Activated T-helper 1 cell treated with Interleukin-2 at 50 U/mL for 16 hours (primary cell): ENCODE data around the gene NARF.
"Not testable (repeated sequence)": the region's sequence is repeated elsewhere in the genome, so short reads cannot be mapped to it uniquely, and the experiment has no call there.

Experiments
- DNase-seq: peaks from one replicate; pipeline ENCODE4 v3.0.0-alpha.2; 2020; ENCODE audit warnings: low read depth

NARF gene

DNA sequence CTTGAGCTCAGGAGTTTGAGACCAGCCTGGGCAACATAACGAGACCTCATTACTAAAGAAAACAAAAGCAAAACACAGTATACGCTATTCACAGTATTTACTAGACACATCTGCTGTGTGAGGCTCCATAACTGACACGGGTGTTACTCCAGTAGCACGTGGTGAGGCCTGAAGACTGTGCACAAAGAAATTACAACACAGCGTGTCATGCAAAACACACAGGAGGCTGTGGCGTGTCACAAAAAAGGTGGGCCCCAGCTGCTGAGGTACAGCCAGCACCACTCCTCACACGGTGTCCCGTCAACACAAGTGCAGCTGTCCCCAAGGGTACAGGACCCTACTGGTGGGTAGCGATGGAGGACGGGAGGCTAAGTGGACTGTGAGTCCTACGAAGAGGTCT is 10.7 kb upstream of the NARF start:
- no peak for DNase-seq

- peak; percentile 56 for DNase-seq
Measured at GRCh38 chr17:82449131-82449882, 9.2 kb upstream of the NARF start.

DNA sequence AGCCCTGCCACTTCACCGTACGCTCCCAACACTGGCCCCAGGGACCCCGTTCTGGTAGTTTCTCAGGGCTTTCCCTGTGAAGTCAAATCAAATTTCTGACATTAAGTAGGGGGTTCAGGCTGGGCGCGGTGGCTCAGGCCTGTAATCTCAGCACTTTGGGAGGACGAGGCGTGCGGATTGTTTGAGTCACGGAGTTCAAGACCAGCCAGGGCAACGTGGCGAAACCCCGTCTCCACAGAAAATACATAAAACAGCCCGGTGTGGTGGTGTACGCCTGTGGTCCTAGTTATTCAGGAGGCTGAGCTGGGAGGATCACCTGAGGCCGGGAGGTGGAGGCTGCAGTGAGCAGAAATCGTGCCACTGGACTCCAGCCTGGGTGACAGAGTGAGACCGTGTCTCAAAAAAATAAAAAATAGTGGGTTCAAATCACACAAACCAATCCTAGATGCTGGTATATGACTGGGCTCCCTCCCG is 8.6 kb upstream of the NARF start:
- no peak for DNase-seq

DNA sequence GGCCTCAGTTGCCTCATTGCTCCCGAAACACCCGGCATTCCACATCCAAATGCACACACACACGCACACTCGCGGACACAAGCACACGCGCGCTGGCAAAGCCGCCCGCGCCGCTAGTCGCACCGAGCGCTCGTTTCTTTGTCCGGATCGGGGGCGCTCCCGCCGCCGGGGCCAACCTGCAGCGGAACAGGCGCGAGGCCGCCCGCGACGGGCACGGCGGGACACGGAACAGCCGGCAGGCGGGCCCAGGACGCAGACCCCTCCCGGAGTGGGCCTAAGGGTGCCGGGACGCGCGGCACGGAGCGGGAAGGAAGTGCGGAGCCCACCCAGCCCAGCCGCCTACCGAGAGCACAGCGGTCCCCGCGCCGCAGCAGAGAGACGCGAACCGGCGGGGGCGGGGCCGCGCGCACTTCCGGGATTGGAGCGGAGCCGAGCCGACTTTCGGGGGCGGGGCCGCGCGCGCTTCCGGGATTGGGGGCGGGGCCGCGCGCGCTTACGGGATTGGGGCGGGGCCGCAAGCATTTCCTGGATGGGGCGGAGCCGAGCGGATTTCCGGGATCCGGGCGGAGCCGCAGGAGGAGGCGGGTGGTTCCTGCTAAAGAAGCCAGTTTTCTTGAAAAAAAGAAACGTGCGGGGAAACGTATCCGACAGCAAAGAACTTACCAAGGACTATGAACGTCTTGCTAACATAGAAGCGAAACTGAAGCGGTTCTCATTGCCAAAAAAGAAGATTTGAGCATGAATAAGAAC is 8.0 kb upstream of the NARF start, which contains the start of gene CYBC1:
TSS of gene CYBC1 (minus strand) at position 396 of the 750 bp plus-strand sequence. CDS start 1,498 bp downstream, outside the sequence.
- peak; percentile 92 for DNase-seq

GRCh38 chr17:82452162-82452561 is 6.4 kb upstream of the NARF start:
- no peak for DNase-seq

- DNase-seq = not testable (repeated sequence)
Measured at GRCh38 chr17:82453151-82453550, 5.4 kb upstream of the NARF start.

DNA sequence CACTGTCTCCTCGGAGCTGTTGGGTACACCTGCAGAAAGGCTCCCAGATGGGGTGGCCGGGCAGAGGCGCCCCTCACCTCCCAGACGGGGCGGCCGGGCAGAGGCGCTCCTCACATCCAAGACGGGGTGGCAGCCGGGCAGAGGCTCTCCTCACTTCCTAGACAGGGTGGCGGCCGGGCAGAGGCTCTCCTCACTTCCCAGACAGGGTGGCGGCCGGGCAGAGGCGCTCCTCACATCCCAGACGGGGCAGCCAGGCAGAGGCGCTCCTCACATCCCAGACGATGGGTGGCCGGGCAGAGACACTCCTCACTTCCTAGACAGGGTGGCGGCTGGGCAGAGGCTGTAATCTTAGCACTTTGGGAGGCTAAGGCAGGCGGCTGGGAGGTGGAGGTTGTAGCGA is 4.8 kb upstream of the NARF start:
- not testable (repeated sequence) for DNase-seq

DNA sequence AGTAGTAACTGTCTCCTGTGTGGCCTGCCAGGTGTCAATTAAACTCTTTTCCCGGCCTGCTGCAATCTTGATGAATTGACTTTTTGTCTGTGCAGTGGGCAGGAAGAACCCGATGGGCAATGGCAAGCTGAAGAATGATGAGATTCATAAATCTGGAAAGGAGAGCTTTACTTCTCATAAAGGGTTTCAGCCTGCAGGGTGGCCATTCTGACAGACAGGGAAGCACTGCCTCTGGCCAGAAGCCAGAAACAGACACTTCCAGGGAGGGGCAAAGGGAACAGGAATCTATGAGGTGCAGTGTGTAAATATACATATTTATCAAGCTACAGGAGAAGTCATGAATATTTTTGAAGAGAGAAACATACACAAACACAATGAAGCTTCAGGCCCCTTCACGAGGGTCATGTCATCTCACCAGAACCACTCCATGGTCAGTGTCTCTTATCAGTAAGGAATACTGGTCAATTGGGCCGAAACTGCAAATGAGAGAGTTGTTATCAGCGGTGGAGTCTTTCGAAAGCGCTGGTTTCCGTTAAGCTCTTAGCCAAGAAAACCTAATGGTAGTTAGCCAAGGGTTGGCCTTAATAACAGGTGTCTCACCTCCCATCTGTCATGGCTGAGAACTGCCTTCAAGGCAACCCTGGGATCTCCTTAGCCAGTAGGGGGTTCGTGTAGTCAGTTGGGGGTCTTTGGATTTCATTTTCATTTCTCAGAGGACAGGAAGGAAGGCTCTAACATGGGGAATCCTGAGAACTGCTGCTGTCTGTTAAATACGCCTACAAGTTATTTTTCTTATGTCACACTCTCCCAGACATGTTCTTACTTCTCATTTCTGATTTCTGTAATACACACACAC is 1.2 kb upstream of the NARF start:
- DNase-seq = no peak

DNA sequence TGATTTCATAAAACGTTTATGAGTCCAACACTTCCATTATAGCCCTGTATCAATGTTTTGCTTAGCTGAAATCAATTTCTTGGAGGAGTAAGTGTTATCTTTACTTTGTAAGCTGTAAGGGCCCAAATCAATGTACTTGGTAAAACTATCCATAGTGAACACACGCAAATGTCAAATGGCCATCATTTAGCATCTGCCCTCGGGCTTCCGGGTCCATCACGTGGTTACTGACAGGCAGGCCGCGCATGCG is 687 bp upstream of the NARF start:
- no peak for DNase-seq

- no peak for DNase-seq
Measured at GRCh38 chr17:82458885-82459424, 414 bp downstream of the NARF start.

- not testable (repeated sequence) for DNase-seq
Measured at GRCh38 chr17:82459936-82460335, 1.4 kb downstream of the NARF start.

DNA sequence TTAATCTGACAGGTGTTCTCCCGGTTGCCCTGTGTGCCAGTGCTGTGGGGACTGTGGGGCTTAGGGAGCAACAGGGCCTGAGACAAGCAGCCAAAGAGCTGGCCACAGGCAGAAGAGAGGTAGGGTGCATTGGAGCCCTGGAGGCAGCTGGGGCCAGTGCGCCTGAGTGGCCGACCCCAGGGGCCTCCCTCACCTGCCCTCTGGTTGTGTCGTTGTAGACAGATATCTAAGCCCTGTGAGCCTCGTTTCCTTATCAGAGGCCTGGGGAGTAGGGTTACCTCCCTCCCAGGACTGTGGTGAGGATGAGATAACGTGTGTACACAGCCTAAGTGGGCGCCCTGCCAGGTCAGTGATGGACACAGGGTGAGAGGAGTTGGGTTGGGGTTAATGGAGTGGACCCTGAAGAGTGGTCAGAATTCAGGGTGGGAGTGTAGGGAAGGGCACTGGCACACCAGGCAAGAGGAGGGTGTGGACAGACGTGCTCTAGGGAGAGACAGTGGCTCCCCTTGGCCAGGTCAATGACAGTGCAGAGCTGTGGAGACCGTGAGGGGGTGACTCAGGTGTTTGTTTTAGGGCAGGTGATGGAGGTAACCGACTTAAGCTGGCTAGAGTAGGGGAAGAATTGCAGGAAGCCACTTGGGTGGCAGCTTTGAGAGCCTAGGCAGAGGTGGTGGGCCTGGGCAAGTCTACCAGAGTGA is 3.4 kb downstream of the NARF start:
- DNase-seq = no peak

GRCh38 chr17:82463391-82463790 is 4.8 kb downstream of the NARF start:
- DNase-seq = no peak

DNA sequence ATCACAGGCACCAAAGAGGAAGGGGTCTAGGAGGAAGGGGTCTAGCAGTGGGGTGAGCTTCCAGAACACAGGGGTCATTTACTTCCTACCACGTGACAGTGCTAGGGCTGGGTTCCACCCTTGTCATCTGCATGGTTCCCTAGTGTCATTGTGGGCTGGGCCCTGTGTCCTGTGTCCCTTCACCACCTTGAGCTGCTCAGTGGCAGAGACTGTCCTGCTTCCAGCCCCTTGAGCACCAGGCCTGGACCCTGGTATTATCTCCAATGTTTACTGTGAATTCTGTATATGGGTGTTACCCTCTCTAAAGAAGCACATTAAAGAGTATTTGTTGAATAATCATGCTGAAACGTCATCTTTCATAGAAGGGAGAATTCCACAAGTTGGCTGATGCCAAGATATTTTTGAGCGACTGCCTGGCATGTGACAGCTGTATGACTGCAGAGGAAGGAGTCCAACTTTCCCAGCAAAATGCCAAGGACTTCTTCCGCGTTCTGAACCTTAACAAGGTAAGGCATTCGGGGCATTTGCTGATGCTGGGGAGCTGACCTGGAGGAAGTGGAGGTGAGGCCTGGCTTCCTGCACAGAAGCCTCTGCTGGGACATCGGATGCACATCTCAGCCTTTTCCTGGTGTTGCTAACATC is 5.5 kb downstream of the NARF start:
- DNase-seq = no peak

- DNase-seq = no peak
Measured at GRCh38 chr17:82464567-82464929, 6.0 kb downstream of the NARF start.

DNA sequence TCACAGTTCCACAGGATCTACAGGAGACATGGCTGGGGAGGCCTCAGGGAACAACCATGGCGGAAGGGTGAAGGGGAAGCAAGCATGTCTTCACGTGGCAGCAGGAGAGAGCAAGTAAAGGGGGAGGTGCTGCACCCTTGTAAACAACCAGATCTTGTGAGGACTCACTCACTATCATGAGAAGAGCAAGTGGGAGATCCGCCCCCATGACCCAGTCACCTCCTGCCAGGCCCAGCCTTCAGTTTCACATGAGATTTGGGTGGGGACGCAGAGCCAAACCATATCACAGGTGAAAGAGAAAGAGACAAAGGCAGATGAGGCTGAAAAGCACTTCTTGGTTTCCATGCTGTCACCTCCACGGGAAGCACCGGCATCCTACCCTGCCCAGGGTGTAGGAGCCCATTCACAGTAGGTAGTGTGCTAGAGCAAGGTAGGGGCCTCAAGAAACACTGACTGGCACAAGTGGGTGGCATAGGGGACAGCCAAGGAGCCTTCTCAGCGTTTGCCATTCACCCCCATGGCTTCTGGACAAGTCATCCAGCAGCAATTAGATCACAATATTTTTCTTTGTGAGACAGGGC is 6.6 kb downstream of the NARF start:
- no peak for DNase-seq

- no peak for DNase-seq
Measured at GRCh38 chr17:82468692-82469091, 10.2 kb downstream of the NARF start.

DNA sequence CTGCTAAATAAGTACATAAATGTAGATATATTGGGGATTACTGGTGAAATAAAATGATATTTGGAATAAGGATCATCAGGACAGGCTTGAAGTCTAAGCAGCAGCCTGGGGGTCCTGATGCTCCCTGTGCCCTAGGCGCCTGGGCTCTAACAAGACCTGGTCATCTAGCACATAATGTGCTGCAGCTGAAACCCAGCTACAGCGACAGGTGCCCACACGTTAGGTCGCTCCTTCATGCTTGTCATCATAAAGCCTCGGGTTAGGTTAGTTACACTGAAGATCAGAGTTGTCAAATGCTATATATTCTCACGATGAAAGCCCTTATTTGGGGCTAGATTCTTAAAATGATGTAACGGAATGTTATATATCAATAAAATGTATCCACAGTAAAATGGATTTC is 11.5 kb downstream of the NARF start:
- no peak for DNase-seq

DNA sequence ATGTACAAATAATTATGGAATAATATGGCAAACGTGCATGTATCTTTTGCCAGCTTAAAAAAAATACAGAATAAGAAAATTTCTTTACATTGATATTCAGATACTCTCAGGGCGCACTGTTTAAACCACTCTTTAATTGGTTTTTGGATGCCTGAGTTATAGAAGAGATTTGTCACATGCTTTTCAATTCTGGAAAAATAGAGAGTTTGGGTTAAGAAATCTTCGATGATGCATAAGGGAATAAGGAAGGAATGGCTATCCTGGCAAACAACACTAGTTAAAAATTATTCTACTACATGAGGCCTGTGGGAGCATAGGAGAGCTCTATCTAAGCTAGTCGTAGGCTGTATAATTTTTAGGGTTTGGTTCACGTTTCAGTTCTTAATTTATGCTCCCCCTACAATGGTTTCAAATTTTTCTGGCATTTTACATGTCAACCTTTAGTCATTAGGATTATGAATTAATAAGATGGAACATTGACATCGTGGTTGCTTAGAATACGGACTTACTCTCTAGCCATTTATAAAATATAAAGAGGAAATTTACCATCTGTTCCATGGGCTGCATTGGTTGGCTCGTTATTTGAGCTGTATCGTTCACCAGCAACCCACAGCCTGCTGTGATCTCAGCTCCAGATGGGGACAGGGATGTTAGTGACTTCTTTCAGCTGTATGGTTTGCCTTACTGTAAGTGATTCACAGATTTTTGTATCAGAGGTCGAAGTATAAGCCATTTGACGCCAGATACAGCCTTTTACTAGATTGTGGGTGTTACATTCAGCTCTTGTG is 15.9 kb downstream of the NARF start:
- DNase-seq = no peak

DNA sequence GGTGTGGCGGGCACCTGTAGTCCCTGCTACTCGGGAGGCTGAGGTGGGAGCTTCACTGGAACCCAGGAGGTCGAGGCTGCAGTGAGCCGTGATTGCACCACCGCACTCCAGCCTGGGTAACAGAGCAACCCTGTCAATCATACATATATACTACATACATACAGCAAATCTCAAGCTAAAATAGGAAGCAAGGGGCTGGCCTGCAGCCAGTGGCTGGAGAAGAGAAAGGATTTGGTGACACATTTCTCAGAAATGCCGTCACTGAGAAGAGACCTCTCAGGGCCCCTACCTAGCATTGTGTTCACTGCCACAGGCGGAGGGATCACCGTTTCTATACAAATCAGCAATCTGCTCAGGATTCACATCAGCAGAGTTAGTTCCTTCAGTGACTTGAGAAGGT is 16.9 kb downstream of the NARF start:
- no peak for DNase-seq
